ENCODE data around the gene PLEKHA8. TPM values are rescaled to one million over a fixed set of nuclear protein-coding genes. Genes with fewer than 3 reads are reported as not detected.

PLEKHA8 gene, protein sequence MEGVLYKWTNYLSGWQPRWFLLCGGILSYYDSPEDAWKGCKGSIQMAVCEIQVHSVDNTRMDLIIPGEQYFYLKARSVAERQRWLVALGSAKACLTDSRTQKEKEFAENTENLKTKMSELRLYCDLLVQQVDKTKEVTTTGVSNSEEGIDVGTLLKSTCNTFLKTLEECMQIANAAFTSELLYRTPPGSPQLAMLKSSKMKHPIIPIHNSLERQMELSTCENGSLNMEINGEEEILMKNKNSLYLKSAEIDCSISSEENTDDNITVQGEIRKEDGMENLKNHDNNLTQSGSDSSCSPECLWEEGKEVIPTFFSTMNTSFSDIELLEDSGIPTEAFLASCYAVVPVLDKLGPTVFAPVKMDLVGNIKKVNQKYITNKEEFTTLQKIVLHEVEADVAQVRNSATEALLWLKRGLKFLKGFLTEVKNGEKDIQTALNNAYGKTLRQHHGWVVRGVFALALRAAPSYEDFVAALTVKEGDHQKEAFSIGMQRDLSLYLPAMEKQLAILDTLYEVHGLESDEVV
- total RNA-seq, result 7.3 and 8.9 TPM in 2 replicates

GRCh38 chr7:30028216-30028748 lies at the start of gene PLEKHA8:
Gene PLEKHA8 (plus strand): TSS chr7:30028412. CDS start chr7:30028763, 351 bp downstream.

GRCh38 chr7:29989257-29989995 lies 38.8 kb upstream of the PLEKHA8 start, which contains the start of gene SCRN1:
Gene SCRN1 (minus strand): TSS chr7:29989801. CDS start chr7:29969067, 20,734 bp downstream.

DNA sequence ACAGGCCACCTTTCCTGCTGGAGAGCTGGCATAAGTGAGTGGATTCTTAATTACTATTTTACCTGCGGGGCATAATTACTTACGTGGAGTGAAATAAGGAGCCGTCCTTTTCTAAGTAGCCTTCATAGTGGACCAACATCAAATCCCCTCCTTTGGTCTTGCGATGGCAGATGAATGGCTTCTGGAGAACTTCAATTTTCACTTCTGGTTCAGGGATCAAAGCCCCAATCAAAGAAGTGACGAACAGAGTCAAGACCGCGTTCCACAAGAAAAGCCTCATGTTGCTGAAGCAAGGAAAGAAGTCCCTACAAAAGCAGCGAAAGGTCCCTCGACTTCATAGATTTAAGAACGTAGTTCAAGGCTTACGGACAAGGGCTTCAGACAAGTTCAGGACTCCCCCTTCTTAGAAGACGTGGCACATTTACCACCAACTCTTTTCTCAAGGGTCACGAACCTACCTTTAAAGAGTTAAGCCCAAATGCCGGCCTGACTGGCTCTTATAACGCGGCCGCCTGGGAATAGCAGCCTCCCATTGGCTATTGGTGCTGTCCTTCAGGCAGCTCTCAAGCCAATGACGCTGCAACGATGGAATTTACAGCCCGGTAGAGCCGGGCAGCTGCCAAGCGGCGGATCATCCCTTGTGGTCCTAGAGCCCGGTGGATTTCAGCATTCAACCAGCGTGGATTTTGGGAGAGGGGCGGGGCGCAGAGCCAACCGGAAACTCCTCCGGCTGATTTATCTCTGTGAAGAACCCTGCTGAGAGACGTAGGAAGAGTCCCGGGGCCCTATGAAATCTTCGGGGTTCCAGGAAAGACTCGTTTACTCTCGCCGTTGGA lies 1.8 kb upstream of the PLEKHA8 start, which contains the start of gene FKBP14:
Gene FKBP14 (minus strand): TSS at position 474 of the 836 bp plus-strand sequence. CDS start 194 bp downstream, at position 280.

GRCh38 chr7:30134611-30135300 lies 106.5 kb downstream of the PLEKHA8 start, which contains the start of gene MTURN:
Gene MTURN (plus strand): TSS chr7:30134986. CDS start chr7:30135137, 151 bp downstream.

Other genes starting within 250 kb of the PLEKHA8 start
- gene WIPF3, start 221.9 kb upstream of the PLEKHA8 start, total RNA-seq, result 0.06 TPM in 1 of 2 replicates, not detected in the other
- 70.4 and 113 TPM in 2 replicates for gene SCRN1, start 38.6 kb upstream of the PLEKHA8 start, total RNA-seq
- gene FKBP14, start 1.7 kb upstream of the PLEKHA8 start, total RNA-seq, result 31.7 and 32.9 TPM in 2 replicates
- gene MTURN, start 106.6 kb downstream of the PLEKHA8 start, total RNA-seq, result 16.1 and 17.3 TPM in 2 replicates